ENCODE measurements around the gene ZNF827.

The ZNF827 gene

DNA sequence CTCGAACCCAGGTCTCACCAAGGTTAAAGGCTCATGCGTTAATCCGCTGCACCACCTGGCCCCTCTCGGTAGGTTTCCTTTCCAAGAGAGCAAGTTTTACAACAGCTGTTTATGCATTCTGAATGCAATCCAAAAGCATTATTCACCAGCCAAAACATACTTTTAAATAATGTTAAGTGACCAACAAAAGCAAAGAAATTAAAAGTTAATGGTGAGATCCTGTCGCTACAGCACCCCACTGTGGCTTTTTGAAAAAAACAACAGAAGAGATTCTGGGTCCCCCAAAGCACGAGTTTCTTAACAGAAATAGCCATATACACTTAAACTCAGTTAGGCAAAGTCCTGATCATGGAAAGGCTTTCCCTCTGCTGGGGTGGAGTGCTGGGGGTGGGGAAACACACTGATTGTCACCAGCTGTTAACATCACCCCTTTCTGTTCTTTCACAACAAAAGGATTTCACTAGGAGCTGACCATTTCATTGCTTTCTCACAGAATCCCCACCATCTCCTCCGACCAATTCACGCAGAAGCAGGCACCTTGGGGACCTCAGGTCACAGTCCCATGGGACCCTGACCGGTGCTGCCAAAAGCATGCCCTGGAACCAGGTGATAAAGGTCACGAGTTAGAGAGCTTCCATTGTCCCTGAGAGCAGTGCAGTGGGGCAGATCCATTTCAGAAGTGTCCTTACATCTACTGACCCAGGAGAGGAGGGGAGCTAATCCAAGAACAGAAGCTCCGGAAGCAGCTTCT, 51.2 kb downstream of the ZNF827 start:
- DNase-seq = peak; percentile 70

- DNase-seq = no peak
Measured at GRCh38 chr4:145886871-145887240, 51.8 kb downstream of the ZNF827 start.

GRCh38 chr4:145885666-145886065, 53.0 kb downstream of the ZNF827 start:
- no peak for DNase-seq

DNA sequence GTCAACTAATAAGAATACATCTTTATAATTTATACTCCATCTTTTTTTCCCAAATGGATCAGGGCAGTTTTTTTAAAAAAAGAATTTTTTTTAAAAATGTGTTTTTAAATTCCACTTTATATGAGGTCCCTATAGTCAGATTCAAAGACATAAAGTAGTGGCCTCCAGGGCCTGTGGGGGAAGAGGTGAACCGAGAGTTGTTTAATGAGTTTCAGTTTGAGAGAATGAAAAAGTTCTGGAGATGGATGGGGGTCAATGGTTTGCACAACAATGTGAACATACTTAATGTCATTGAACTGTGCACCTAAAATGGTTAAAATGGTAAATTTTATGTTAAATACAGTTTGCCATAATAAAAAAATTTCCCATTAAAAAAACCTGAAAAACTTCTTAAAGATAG, 53.8 kb downstream of the ZNF827 start:
- DNase-seq = no peak

- DNase-seq = no peak
Measured at GRCh38 chr4:145883101-145883694, 55.4 kb downstream of the ZNF827 start.

DNA sequence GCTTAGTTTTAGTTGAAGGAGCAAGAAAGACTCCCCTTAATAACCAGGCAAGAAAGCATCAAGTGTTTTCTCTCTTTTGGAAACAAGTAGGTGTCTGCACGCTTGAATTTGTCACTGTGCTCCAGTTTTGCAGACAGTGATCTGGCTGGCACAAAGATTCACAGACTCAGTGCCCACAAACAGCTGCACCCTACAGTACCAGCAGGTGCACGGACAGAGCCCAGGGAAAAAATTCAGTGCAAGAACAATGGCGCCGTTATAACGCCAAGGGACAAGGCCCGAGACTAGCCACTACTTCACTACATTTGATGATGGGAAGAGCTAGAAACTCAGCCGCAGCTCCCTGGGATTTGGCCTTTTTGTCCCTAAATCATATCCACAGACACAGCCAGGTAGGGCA, 56.0 kb downstream of the ZNF827 start:
- no peak for DNase-seq

- DNase-seq = no peak
Measured at GRCh38 chr4:145881989-145882388, 56.6 kb downstream of the ZNF827 start.

DNA sequence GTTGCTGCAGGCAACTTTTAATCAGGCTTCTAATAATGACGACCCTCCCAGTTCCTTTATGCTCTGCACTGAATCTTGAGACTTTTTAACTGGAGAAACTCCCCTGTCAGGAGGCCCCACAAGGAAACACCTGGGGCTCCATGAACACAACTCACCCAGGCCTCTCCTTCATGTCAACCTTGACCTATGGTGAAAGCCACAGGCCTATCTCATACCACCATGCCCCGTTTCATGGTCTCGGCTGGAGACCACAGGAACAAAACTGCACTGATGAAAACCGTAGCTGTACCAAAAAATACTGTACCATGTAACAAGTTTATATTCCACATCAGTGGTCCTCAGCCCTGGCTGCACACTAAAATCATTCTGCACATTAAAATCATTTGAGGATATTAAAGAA, 57.0 kb downstream of the ZNF827 start:
- DNase-seq = no peak

DNA sequence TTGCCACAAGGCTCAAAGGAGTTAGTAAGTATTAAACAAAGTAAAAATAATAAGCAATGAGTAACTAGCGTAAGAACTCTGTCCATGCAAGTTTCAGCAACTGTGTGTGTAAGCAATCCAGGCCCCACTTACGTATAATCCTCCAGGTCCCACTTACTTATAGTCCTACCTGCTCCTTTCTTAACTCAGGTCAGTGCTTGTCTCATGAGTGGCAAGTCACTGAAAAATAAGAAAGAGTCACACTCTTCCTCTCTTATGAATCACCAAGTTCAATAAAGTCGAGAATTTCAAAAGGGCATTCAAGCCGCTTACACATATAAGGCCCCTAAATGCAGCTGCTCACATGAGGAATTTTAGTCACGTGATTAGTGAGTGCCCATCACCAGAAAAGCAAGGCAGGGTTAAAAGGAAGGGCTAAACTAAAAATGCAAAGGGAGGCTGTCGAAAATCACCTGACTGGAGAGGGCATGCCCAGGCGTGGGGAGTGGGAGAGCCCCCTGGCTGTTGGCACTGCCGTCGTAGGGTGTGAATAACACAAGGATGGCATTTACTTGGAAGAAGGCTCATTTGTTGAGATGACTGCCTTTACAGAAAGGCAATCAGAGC, 58.2 kb downstream of the ZNF827 start:
- no peak for DNase-seq

DNA sequence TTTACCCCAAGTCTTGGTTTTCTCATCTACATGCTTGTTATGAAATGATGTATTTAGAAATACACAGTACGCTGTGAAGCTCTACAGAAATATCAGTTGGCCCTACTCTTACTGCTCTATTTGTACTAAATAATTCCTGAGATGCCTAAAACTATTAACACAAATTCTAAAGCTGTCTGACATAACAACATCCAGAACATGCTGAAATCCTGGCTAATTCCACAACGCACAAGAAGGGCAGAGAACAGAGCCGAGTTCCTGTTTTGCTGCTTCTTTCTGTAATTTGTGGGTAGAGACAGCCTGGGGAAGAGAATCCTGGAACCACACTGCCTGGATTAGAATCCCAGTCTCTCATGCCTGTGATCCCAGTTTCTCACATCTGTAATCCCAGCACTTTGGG, 59.0 kb downstream of the ZNF827 start:
- DNase-seq = no peak

GRCh38 chr4:145878501-145879435, 59.9 kb downstream of the ZNF827 start:
- DNase-seq = peak; percentile 43

DNA sequence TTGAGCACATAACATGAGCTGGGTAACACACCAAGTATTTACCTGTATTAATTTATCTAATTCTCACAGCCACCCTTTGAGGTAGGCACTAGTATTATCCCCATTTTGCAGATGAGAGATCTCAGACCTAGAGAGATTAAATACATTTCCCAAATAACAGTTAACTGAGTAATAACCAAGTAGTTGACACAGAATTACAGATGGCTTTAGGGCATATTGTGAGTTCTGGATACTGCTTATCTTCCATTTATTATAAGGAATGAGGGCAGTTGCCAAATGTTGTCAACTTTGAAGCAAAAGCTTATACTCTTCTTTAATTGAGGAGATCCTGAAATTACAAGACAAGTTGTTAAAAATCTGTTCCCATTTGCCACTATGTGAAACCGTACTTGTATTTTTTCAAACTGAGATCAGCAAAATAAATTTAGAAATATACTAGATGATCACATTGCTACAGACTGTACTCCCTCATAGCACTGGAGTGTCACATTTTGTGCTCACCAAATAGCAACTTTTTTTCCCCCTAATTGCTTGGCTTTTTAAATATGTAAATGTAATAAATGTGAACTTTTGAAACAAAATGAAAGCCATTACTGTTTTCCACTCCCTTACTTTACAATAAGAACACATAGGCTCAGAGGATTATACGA, 62.0 kb downstream of the ZNF827 start:
- no peak for DNase-seq

GRCh38 chr4:145873901-145874300, 64.7 kb downstream of the ZNF827 start:
- no peak for DNase-seq

- no peak for DNase-seq
Measured at GRCh38 chr4:145871209-145871608, 67.4 kb downstream of the ZNF827 start.

GRCh38 chr4:145870155-145871020, 68.2 kb downstream of the ZNF827 start:
- no peak for DNase-seq

GRCh38 chr4:145868637-145869409, 69.8 kb downstream of the ZNF827 start:
- peak; percentile 41 for DNase-seq

DNA sequence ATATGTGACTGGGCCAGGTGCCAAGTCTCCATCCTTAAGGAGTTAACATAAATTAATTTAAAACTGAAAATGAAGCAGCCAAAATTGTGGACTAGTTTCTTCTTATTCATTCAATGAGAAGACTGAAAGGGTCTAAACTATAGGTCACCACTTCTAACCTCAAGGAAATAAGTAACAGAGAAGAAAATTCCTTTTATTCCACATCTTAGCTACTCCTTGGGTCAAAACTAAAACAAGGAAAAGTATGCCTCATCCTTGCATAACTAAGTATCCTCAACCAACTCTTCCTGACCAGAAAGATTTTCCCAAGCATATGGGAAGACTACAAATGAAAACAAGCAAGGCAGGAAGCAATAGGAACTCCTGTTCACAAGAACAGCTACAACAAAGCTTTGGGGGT, 71.2 kb downstream of the ZNF827 start:
- no peak for DNase-seq

DNA sequence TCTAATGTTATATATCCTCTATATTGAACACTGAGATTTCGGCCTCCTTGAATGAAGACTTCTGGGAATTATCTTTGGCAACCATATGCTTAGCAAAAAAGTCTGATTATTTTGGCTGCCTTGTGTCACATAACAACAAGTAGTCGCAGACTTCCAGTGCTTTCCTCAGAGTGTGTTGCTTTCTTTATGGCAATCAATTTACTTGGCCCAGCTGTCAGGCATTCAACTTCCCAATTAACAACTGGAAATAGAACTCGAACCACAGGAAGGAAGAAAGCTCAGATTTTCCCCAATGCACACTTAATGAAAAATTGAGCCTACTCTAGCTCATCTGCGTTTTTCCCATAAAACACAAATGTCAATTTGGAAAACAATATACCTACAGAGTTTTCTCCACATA, 71.6 kb downstream of the ZNF827 start:
- DNase-seq = no peak

GRCh38 chr4:145865274-145865941, 73.2 kb downstream of the ZNF827 start:
- no peak for DNase-seq

DNA sequence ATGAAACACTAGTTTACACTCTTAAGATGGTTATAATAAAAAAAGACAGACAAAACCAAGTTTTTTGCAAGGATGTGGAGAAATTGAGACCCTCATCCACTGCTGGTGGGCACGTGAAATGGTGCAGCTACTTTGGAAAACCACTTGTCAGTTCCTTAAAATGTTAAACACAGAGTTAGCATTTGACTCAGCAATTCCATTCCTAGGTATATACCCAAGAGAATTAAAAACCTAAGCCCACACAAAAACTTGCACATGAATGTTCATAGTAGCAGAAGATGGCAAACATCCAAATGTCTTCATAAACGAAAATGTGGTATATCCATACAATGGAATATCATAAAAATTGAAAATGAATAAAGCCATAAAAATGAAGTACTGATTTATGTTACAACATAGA, 75.4 kb downstream of the ZNF827 start:
- no peak for DNase-seq

All from fibroblast of skin of right quadriceps (primary cell).